ENCODE results near the gene KAT6B.
"Not testable (repeated sequence)": the region's sequence is repeated elsewhere in the genome, so short reads cannot be mapped to it uniquely, and the experiment has no call there.

Gene KAT6B

GRCh38 chr10:74909670-74910069 is 83.3 kb downstream of the KAT6B start:
- no peak for DNase-seq
- intact Hi-C loops (cut with DNase I): no loop called here

- intact Hi-C loops (cut with DNase I): no loop called here
- DNase-seq: no peak
These were observed 84.0 kb downstream of the KAT6B start for GRCh38 chr10:74910241-74910975.

GRCh38 chr10:74910976-74911350 is 84.6 kb downstream of the KAT6B start:
- DNase-seq: no peak

DNA sequence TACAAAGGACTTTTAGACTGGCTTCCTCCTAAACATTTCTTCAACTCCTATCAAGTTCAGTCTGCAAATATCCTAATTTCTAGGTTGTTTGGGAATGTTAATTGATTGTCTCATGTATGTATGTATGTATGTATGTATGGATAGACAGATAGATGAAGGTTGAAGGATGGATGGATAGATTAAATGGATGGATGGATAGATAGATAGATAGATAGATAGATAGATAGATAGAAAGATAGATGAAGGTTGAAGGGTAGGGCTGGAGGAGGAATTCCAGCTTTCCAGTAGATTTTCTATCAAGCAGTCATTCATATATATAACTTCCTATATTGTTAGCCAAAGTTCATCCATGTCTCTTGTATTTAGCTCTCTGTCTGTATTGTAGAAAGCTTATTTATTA is 85.8 kb downstream of the KAT6B start:
- intact Hi-C loops (cut with DNase I): no loop called here
- no peak for DNase-seq

More at GRCh38 chr10:74910976-74911350, 84.6 kb downstream of the KAT6B start:
- intact Hi-C loops (cut with DNase I): no loop called here

DNA sequence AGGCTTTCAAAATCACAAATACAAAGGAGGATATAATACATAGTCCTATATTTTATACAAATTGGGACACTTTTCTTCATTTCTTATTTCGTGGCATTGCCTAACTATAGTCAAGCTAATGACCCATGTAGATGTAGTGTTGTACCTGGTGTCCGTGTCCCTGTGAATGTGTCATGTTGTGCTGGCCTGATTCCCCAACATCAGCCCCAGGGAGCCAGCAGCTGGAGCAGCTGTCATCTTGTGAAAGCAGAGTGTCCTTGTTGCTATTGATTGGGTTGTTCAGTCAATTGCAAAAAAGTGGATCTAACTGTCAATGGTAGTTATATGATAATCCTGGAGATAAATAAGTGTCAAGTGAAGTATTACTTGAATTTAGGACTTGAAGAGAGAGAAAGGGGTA is 86.3 kb downstream of the KAT6B start:
- DNase-seq: no peak
- intact Hi-C loops (cut with DNase I): no loop called here

GRCh38 chr10:74913377-74913979 is 87.1 kb downstream of the KAT6B start:
- no peak for DNase-seq
- intact Hi-C loops (cut with DNase I): no loop called here

DNA sequence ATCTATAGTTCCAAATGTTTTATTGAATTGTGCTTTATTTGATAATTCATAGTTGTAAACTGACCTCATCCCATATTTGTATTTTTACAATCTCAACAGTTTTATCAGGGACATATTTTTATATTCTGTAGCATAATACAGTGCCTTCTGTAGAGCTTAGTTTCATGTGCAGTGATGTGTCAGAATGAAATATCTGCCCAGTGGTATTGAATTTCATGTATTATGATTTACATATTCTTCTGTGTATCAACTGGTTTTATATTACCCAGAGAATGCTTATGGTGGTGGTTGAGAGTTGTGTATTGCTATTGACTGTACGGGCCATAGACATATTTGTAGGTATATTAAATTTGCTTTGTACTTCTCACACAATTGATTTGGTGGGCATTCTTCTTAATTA is 89.9 kb downstream of the KAT6B start:
- intact Hi-C loops (cut with DNase I): no loop called here
- no peak for DNase-seq

DNA sequence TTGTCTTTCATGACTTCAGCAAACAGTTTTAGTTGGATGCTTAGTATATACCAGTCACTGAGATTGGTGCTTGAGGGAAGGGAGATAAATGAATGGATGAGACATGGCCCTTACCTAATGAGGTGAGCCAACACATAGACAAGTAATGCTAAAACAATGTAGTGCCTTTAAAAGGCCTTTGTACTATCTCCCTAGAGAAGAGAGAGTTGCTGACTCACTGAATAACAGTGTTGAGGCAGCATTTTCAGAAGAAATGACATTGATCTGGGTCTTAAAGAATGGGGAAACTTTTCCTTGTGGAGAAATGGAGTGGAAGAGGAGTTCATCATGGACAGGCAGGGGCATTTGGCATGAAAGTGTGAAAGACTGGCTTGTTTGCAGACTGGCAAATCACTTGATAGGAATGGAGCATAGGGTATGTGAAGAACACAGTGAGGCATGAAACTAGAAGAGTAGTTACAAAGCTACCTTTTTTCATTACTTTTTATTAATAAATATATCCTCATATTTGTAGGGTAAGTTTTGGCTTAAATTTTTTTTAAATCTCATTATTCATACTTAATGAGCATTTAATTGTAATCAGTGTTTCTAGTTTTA is 91.2 kb downstream of the KAT6B start:
- intact Hi-C loops (cut with DNase I): no loop called here
- no peak for DNase-seq

GRCh38 chr10:74919671-74920070 is 93.3 kb downstream of the KAT6B start:
- no peak for DNase-seq
- intact Hi-C loops (cut with DNase I): no loop called here

GRCh38 chr10:74921070-74921469 is 94.7 kb downstream of the KAT6B start:
- intact Hi-C loops (cut with DNase I): not testable (repeated sequence)

GRCh38 chr10:74921744-74922143 is 95.3 kb downstream of the KAT6B start:
- intact Hi-C loops (cut with DNase I): no loop called here
- no peak for DNase-seq

More at GRCh38 chr10:74921070-74921469, 94.7 kb downstream of the KAT6B start:
- not testable (repeated sequence) for DNase-seq

- no peak for DNase-seq
- intact Hi-C loops (cut with DNase I): no loop called here
These were observed 96.5 kb downstream of the KAT6B start for GRCh38 chr10:74922921-74923320.

- intact Hi-C loops (cut with DNase I): no loop called here
- DNase-seq: no peak
These were observed 97.2 kb downstream of the KAT6B start for GRCh38 chr10:74923556-74923955.

DNA sequence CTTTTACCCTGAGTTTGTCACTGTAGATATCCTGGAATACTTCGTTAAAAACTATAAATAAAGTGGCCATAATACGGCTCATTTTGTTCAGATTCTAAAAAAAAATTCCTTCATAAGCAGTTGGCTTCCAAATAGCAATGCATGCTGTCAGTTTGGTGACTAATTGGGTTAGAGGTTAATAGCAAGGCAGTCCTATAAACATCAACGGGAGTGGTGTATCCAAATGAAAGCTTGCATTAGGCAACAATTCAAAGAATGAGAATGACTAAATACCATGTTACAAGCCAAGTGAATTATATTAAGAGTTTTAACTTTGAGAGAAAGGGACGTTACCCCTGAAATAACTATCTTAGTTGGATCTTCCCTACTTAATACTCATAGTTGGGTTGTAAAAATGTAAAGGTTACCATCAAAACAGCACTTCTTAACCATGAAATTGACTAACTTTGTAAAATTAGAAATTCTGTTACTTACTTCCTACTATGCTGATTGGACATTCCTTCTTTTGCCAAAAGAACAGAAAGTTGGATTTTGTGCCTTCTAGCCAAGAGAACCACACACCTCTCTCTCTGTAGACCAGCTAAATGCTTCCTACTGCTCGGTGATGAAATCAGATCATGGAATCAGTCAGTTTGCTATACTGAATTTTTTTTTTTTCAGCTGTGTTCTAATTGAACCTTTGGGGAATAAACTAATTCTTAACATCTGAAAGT is 98.0 kb downstream of the KAT6B start:
- DNase-seq: no peak
- intact Hi-C loops (cut with DNase I): no loop called here

- DNase-seq: no peak
- intact Hi-C loops (cut with DNase I): loop anchor here (5.0 kb wide), 1 partner anchor 98 kb away; the partner anchor contains the start of gene KAT6B
These were observed 98.9 kb downstream of the KAT6B start for GRCh38 chr10:74925291-74925690.

DNA sequence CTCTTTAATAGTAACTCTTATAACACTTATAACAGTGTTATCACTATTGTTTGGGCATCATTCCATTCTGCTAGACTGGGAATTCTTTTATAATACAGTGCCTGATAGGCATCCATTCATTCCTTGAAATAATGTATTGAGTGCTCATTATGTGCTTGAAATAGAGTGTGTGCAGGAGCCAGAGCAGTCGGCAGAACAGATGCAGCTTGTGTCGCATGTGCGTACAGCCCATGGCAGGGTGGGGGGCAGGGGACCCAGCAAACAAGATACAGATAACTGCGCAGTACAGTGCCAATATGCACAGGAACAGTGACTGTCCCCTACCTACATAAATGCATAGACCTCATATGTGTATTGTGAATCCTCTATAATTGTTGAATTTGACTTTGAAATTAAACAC is 99.3 kb downstream of the KAT6B start:
- DNase-seq: no peak
- intact Hi-C loops (cut with DNase I): loop anchor here (5.0 kb wide), 1 partner anchor 98 kb away; the partner anchor contains the start of gene KAT6B

DNA sequence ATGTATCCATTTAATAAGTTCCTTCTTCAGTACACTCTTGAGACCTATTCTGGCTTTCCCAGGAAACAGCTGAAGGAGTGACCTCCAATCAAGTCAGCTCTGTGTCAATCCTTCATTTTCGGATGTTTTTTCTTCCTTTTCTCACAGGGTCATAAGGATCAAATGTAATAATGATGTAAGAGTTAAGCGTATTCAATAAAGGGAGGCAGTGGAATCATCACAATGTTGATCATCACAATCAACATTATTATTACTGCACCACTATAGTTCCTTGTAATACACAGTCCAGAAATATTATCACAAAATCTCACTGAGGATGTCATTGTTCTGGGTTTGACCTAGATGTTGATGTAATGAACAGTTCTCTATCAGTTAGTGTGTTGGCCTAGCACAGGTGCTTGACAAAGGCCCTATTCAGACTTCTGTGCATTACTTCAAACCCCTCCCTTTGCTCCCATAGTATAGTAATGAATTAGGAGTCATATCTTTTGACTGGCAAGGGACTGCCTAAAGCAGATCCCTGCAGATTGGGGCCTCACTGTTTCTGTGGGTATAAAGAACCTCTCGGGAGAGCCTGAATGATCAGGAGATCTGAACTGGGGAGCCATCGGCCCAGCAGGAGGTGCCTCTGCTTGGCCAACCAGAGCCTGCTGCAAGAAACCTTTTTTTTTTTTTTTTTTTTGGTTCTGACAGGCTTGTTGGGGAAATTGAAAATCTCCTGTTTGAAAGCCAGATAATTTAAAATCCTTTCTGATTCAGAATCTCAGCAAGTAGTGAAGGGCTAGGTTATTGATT is 100.6 kb downstream of the KAT6B start:
- intact Hi-C loops (cut with DNase I): loop anchor here (5.0 kb wide), 1 partner anchor 100 kb away; the partner anchor contains the start of gene KAT6B

DNA sequence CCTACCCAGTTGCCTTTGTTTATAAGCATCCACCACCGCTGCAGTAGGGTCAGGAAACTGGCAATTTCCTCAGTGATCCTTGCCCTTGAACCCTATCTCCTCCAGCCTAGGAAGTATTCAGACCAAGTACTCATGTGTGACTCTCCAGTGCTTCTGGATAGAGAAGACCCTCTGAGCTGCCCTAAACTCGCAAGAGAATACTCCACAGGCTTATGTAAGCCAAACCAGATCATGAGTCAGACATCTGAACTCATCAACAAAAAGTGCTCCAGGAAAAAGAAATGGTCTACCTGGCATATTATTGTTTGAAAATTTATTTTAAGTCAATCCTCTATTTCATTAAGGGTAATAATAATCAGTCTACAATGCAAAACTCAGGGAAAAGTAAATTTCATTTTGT is 101.3 kb downstream of the KAT6B start:
- intact Hi-C loops (cut with DNase I): loop anchor here (5.0 kb wide), 1 partner anchor 100 kb away; the partner anchor contains the start of gene KAT6B

More for the DNA sequence above, 100.6 kb downstream of the KAT6B start:
- DNase-seq: peak in 10 of 42 donors; percentile 13 to 68 (median 28)

GRCh38 chr10:74928742-74929191 is 102.4 kb downstream of the KAT6B start:
- DNase-seq: no peak
- intact Hi-C loops (cut with DNase I): loop anchor here (5.0 kb wide), 1 partner anchor 101 kb away; the partner anchor contains the start of gene KAT6B

More for the DNA sequence above, 101.3 kb downstream of the KAT6B start:
- no peak for DNase-seq

Data from head of caudate nucleus (tissue), 42 donors.